Measurements from ENCODE around the gene TP53BP1. TPM values are rescaled to one million over a fixed set of nuclear protein-coding genes. Genes with fewer than 3 reads are reported as not detected.

The TP53BP1 gene
- total RNA-seq, 2 experiments from 2014 or later = 27.1 to 27.5 TPM

- H3K36me3 Mint-ChIP-seq = no peaks in the 10 kb centered on the region
- POLR2A ChIA-PET = interaction anchor here (1.1 to 1.5 kb wide), 2 partner anchors 21 to 73 kb away, joined by 4 read pairs; partner anchors contain the start of gene TP53BP1
- peaks cover 59% of the 10 kb centered on the region for H3K4me1 Mint-ChIP-seq
- ATAC-seq (ENCODE audit: low read depth) = no peak
- peak; percentile 49 for DNase-seq
- H3K9me3 Mint-ChIP-seq = no peaks in the 10 kb centered on the region
- H3K27ac Mint-ChIP-seq = peak overlapping the region; percentile 65
- H3K4me3 Mint-ChIP-seq = peak overlapping the region; percentile 64
- peaks cover 21% of the 10 kb centered on the region for H3K27me3 Mint-ChIP-seq
Observed at GRCh38 chr15:43514241-43515057, 21.5 kb upstream of the TP53BP1 start.

GRCh38 chr15:43513550-43513949, 20.6 kb upstream of the TP53BP1 start:
- H3K9me3 Mint-ChIP-seq = no peaks in the 10 kb centered on the region
- POLR2A ChIA-PET = interaction anchor here (1.1 to 1.5 kb wide), 2 partner anchors 20 to 72 kb away, joined by 4 read pairs; partner anchors contain the start of gene TP53BP1
- ATAC-seq (ENCODE audit: low read depth) (no peak), DNase-seq (no peak)
- peaks cover 2% of the 10 kb centered on the region for H3K36me3 Mint-ChIP-seq
- peaks cover 59% of the 10 kb centered on the region for H3K4me1 Mint-ChIP-seq
- peak overlapping the region; percentile 64 for H3K4me3 Mint-ChIP-seq
- peaks cover 17% of the 10 kb centered on the region for H3K27me3 Mint-ChIP-seq
- peak overlapping the region; percentile 65 for H3K27ac Mint-ChIP-seq

- POLR2A ChIA-PET = interaction anchor here (0.5 to 2.3 kb wide), 17 partner anchors 11 to 1328 kb away, joined by 3 to 25 read pairs (median 3); partner anchors contain the start of genes CCNDBP1, ELL3, GANC and PDIA3
- DNase-seq (peak; percentile 41), ATAC-seq (ENCODE audit: low read depth) (no peak)
- Mint-ChIP-seq H3K4me3 (peak overlapping the region; percentile 87), H3K9me3 (no peaks in the 10 kb centered on the region), H3K27me3 (peaks cover 3% of the 10 kb centered on the region), H3K27ac (peak overlapping the region; percentile 72), H3K36me3 (peaks cover 2% of the 10 kb centered on the region), H3K4me1 (peaks cover 47% of the 10 kb centered on the region)
Observed at GRCh38 chr15:43511012-43511885, 18.3 kb upstream of the TP53BP1 start.

DNA sequence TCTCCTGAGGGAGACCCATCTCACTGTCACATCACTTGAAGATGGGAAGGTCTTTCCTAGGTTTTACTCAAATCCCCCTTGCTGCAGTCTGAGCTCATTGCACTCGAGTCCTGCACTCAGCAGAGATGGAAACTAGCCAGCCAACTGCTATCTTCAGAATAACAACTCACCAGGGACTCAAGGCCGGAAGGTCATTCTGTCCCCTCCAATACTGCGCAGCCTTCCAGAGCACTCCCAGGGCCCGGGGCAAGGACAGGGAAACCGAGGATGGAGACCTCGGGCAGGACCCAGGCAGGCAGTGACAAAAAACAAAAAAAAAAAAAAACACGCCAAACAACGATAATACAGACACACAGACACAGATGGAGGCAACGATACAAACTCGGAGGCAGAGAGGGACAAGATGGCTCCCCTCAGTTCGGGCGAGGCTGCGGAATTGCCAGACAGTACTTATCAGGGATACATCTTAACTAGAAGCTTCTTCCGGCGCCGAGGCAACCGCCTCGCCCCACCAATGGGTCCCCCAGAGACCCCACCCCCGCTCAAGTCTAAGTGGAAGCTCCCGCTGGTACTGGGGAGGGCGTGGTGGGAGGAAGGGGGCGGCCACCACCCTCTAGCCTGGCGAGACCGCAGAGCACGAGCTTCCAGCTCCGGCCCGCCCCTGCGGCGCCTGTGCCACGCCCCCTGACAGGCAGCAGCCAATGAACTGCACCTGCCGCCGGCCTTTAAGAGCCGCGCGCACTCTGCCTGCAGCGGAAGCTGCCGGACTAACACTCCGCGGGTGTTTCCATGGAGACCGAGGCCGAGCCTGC, 17.4 kb upstream of the TP53BP1 start:
- peaks cover 39% of the 10 kb centered on the region for H3K4me1 Mint-ChIP-seq
- H3K27ac Mint-ChIP-seq = peak overlapping the region; percentile 90
- H3K9me3 Mint-ChIP-seq = no peaks in the 10 kb centered on the region
- H3K36me3 Mint-ChIP-seq = peaks cover 2% of the 10 kb centered on the region
- DNase-seq (peak; percentile 98), ATAC-seq (ENCODE audit: low read depth) (peak; percentile 92)
- peak overlapping the region; percentile 87 for H3K4me3 Mint-ChIP-seq
- POLR2A ChIA-PET = interaction anchor here (0.5 to 2.3 kb wide), 17 partner anchors 10 to 1327 kb away, joined by 3 to 25 read pairs (median 4); partner anchors contain the start of genes CCNDBP1, ELL3, GANC and PDIA3
- H3K27me3 Mint-ChIP-seq = no peaks in the 10 kb centered on the region

GRCh38 chr15:43509660-43510199, 16.8 kb upstream of the TP53BP1 start:
- peak overlapping the region; percentile 87 for H3K4me3 Mint-ChIP-seq
- ATAC-seq (ENCODE audit: low read depth) (no peak), DNase-seq (no peak)
- peaks cover 2% of the 10 kb centered on the region for H3K36me3 Mint-ChIP-seq
- peaks cover 38% of the 10 kb centered on the region for H3K4me1 Mint-ChIP-seq
- no peaks in the 10 kb centered on the region for H3K27me3 Mint-ChIP-seq
- peak overlapping the region; percentile 90 for H3K27ac Mint-ChIP-seq
- POLR2A ChIA-PET = interaction anchor here (0.6 to 2.3 kb wide), 7 partner anchors 9 to 1236 kb away, joined by 3 to 25 read pairs (median 4); partner anchors contain the start of genes CCNDBP1, ELL3, GANC and TMEM87A
- H3K9me3 Mint-ChIP-seq = no peaks in the 10 kb centered on the region

DNA sequence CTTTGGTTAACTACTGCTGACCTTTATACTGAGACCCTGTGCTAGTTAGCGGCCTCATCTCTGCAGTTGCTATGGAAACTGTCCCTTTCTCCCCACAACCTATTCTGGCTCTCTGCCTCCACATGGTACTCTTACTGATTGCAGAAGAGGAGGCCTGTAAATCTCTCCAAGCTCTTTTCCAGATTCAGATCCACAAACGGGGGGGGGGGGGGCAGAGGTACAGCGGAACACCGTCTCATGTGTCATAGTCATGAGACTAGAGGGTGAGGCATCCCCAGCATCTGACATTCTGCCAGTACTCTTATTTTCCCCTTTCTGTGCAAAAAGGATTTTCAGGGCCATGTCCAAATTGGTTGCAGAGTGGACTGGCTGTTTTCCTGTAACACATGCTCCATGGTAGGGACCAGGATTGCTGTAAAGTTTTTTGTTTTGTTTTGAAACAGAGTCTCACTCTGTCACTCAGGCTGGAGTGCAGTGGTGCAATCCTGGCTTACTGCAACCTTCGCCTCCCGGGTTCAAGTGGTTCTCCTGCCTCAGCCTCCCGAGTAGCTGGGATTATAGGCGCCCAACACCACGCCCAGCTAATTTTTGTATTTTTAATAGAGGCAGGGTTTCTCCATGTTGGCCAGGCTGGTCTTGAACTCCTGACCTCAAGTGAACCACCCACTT, 16.2 kb upstream of the TP53BP1 start:
- no peaks in the 10 kb centered on the region for H3K9me3 Mint-ChIP-seq
- POLR2A ChIA-PET = no interaction called here
- H3K4me3 Mint-ChIP-seq = peak overlapping the region; percentile 87
- H3K4me1 Mint-ChIP-seq = peaks cover 32% of the 10 kb centered on the region
- no peak for ATAC-seq (ENCODE audit: low read depth)
- no peak for DNase-seq
- no peaks in the 10 kb centered on the region for H3K27me3 Mint-ChIP-seq
- peaks cover 2% of the 10 kb centered on the region for H3K36me3 Mint-ChIP-seq
- H3K27ac Mint-ChIP-seq = peak overlapping the region; percentile 36

DNA sequence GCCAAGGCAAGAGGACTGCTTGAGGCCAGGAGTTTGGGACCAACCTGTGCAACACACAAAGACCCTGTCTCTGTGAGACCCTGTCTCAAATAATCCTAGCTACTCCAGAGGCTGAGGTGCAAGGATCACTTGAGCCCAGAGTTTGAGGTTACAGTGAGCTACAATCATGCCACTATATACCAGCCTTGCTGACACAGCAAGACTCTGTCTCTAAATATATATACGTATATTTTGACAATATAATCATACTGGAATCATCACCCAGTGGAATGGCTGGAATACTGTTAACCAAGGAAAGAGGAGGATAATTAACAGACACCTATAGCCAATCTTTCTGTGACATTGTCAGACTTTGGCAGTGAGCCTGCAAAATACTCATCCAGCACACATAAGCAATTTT, 15.5 kb upstream of the TP53BP1 start:
- POLR2A ChIA-PET = no interaction called here
- ATAC-seq (ENCODE audit: low read depth) (no peak), DNase-seq (no peak)
- H3K27ac Mint-ChIP-seq = no peak overlapping the region
- peaks cover 2% of the 10 kb centered on the region for H3K36me3 Mint-ChIP-seq
- H3K4me3 Mint-ChIP-seq = no peak overlapping the region
- peaks cover 26% of the 10 kb centered on the region for H3K4me1 Mint-ChIP-seq
- no peaks in the 10 kb centered on the region for H3K9me3 Mint-ChIP-seq
- H3K27me3 Mint-ChIP-seq = no peaks in the 10 kb centered on the region

DNA sequence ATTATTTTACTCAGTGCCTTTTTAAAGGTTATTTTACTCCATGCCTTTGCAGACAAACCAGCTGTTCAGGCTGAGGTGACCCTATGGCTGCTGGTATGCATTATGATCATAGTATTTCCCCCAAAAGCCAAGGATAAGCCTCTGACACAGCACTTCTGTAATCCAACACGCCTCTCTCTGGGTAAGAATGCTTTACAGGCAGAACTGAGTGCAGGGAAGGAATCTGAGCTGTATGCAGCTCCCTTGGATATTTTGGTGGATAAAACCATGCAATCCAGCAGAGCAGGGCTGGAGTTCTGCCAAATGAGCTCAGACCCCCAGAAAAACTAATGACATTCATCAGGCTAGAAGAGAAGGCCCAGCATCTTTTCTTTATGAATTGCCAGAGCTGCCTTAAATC, 12.8 kb upstream of the TP53BP1 start:
- Mint-ChIP-seq H3K4me1 (peaks cover 10% of the 10 kb centered on the region), H3K4me3 (no peak overlapping the region), H3K36me3 (peaks cover 2% of the 10 kb centered on the region), H3K27me3 (no peaks in the 10 kb centered on the region), H3K27ac (no peak overlapping the region), H3K9me3 (no peaks in the 10 kb centered on the region)
- POLR2A ChIA-PET = no interaction called here
- DNase-seq = no peak
- no peak for ATAC-seq (ENCODE audit: low read depth)

- ATAC-seq (ENCODE audit: low read depth) (no peak), DNase-seq (no peak)
- H3K27ac Mint-ChIP-seq = no peak overlapping the region
- H3K36me3 Mint-ChIP-seq = no peaks in the 10 kb centered on the region
- peaks cover 2% of the 10 kb centered on the region for H3K27me3 Mint-ChIP-seq
- no peaks in the 10 kb centered on the region for H3K9me3 Mint-ChIP-seq
- H3K4me3 Mint-ChIP-seq = no peak overlapping the region
- no peaks in the 10 kb centered on the region for H3K4me1 Mint-ChIP-seq
- POLR2A ChIA-PET = no interaction called here
Observed at GRCh38 chr15:43499635-43500034, 6.7 kb upstream of the TP53BP1 start.

DNA sequence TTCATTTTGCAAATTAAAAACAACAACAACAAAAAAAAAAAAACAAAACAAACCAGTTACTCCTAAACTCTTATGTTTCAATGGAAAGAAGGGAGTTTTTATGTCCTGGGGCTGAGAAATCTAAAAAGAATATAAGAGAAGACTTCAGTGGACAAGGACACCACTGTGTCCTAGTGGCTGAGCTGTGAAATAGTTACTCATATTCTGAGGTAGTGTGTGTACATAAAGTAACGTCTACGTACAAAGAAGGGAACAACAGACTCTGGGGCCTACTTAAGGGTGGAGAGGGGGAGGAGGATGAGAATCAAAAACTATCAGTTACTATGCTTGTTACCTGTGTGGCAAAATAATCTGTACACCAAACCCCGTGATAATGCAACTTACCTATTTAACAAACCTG, 6.0 kb upstream of the TP53BP1 start:
- H3K27ac Mint-ChIP-seq = no peak overlapping the region

DNA sequence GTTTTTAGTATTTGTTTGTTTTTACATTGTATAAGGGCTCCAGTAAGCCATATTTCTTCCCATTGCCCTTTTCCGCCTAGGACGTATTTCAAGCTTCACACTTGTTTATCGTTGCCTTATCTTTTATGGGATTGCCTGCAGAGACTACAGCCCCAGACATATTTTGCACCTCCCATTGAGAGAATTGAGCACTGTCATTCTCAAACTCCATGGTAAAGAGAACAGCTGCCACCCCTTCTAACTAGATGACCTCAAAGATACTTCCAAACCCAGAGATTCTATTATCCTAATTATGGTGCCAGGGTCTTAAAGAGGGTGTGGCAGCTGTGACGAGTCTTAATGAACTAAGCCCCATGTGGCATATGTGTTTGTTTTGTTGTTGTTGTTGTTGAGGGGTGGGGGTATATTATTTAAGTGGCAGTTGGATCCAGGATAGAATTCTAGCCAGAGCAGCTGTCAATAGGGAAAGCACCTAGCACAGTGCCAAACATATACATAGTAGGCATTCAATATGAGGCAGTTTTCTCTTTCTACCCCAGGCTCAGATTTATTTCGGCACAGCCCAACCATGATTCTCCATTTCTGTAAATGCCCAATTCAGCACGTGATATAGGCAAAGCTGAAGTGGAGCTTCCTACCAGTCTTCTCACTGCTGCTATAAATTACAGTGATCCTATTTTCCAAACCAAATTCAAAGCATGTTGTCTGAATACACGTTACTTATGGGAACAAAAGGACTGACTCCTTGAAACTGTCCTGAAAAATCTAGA, 932 bp upstream of the TP53BP1 start:
- Mint-ChIP-seq H3K9me3 (no peaks in the 10 kb centered on the region), H3K27ac (no peak overlapping the region), H3K36me3 (peaks cover 14% of the 10 kb centered on the region), H3K4me1 (peaks cover 23% of the 10 kb centered on the region), H3K4me3 (peak overlapping the region; percentile 100), H3K27me3 (peaks cover 2% of the 10 kb centered on the region)
- DNase-seq = no peak
- ATAC-seq (ENCODE audit: low read depth) = no peak
- POLR2A ChIA-PET = interaction anchor here (1.2 to 2.9 kb wide), 2 partner anchors 17 to 20 kb away, joined by 4 to 25 read pairs; no protein-coding TSS in a partner anchor

More for the DNA sequence above, 6.0 kb upstream of the TP53BP1 start:
- Mint-ChIP-seq H3K9me3 (no peaks in the 10 kb centered on the region), H3K4me3 (no peak overlapping the region), H3K36me3 (no peaks in the 10 kb centered on the region), H3K4me1 (no peaks in the 10 kb centered on the region), H3K27me3 (peaks cover 2% of the 10 kb centered on the region)
- POLR2A ChIA-PET = no interaction called here
- DNase-seq (no peak), ATAC-seq (ENCODE audit: low read depth) (no peak)
